HUES6 (cell line): ENCODE data around the gene ATXN2L.

Experiments used
- H3K27ac ChIP-seq: 2 replicates; pipeline ENCODE4 v1.7.0; 2013; ENCODE audit warnings: low read depth, mild to moderate bottlenecking, low read length, inconsistent platforms
- H3K27me3 ChIP-seq: 2 replicates; pipeline ENCODE4 v1.6.1; 2013; ENCODE audit warnings: low read length; ENCODE audit not compliant: control insufficient read depth, insufficient read depth
- H3K36me3 ChIP-seq: 2 replicates; pipeline ENCODE4 v1.6.1; 2013; ENCODE audit warnings: low read length; ENCODE audit not compliant: control insufficient read depth, insufficient read depth
- H3K4me1 ChIP-seq: 2 replicates; pipeline ENCODE4 v1.6.1; 2013; ENCODE audit warnings: low read length; ENCODE audit not compliant: control insufficient read depth, insufficient read depth
- H3K4me3 ChIP-seq: 2 replicates; pipeline ENCODE4 v1.5.1; 2013; ENCODE audit warnings: low read depth, low read length
- H3K9ac ChIP-seq: one replicate; pipeline ENCODE4 v1.6.1; 2013; ENCODE audit warnings: mild to moderate bottlenecking, low read length
- H3K9me3 ChIP-seq: 2 replicates; pipeline ENCODE4 v1.6.1; 2013; ENCODE audit warnings: low read depth, low read length; ENCODE audit not compliant: control insufficient read depth, insufficient read depth

The ATXN2L gene

GRCh38 chr16:28823873-28824716 lies 1.3 kb downstream of the ATXN2L start:
- H3K27me3 ChIP-seq: no peaks in the 10 kb centered on the region
- peak overlapping the region; percentile 100 for H3K9ac ChIP-seq
- peak overlapping the region; percentile 99 for H3K4me3 ChIP-seq
- H3K27ac ChIP-seq: peak overlapping the region; percentile 98
- H3K9me3 ChIP-seq: no peaks in the 10 kb centered on the region
- H3K36me3 ChIP-seq: peaks cover 53% of the 10 kb centered on the region
- peaks cover 8% of the 10 kb centered on the region; the same call in 1 of the 2 replicates for H3K4me1 ChIP-seq

GRCh38 chr16:28824717-28824973 lies 1.8 kb downstream of the ATXN2L start:
- peak overlapping the region; percentile 98 for H3K27ac ChIP-seq
- peaks cover 8% of the 10 kb centered on the region; the same call in 1 of the 2 replicates for H3K4me1 ChIP-seq
- peak overlapping the region; percentile 100 for H3K9ac ChIP-seq
- H3K27me3 ChIP-seq: no peaks in the 10 kb centered on the region
- peak overlapping the region; percentile 99 for H3K4me3 ChIP-seq
- peaks cover 57% of the 10 kb centered on the region for H3K36me3 ChIP-seq
- H3K9me3 ChIP-seq: no peaks in the 10 kb centered on the region

- H3K27ac ChIP-seq: no peak overlapping the region
- no peak overlapping the region; the same call in 1 of the 2 replicates for H3K4me3 ChIP-seq
- H3K27me3 ChIP-seq: no peaks in the 10 kb centered on the region
- peaks cover 5% of the 10 kb centered on the region; the same call in 1 of the 2 replicates for H3K4me1 ChIP-seq
- H3K9ac ChIP-seq: no peak overlapping the region
- H3K36me3 ChIP-seq: peaks cover 68% of the 10 kb centered on the region
- H3K9me3 ChIP-seq: no peaks in the 10 kb centered on the region
Measured at GRCh38 chr16:28826141-28826540, 3.3 kb downstream of the ATXN2L start.

GRCh38 chr16:28829747-28830146 lies 6.9 kb downstream of the ATXN2L start:
- Histone ChIP-seq H3K9me3 (no peaks in the 10 kb centered on the region), H3K27ac (no peak overlapping the region), H3K36me3 (peaks cover 100% of the 10 kb centered on the region), H3K9ac (no peak overlapping the region), H3K27me3 (no peaks in the 10 kb centered on the region), H3K4me3 (no peak overlapping the region), H3K4me1 (no peaks in the 10 kb centered on the region)

- Histone ChIP-seq H3K27ac (no peak overlapping the region), H3K36me3 (peaks cover 100% of the 10 kb centered on the region), H3K9me3 (no peaks in the 10 kb centered on the region), H3K9ac (no peak overlapping the region), H3K4me3 (no peak overlapping the region), H3K27me3 (no peaks in the 10 kb centered on the region), H3K4me1 (no peaks in the 10 kb centered on the region)
Measured at GRCh38 chr16:28830531-28830930, 7.7 kb downstream of the ATXN2L start.

GRCh38 chr16:28834349-28834748 lies 11.6 kb downstream of the ATXN2L start:
- Histone ChIP-seq H3K36me3 (peaks cover 95% of the 10 kb centered on the region), H3K4me3 (no peak overlapping the region), H3K9me3 (no peaks in the 10 kb centered on the region), H3K4me1 (no peaks in the 10 kb centered on the region), H3K9ac (no peak overlapping the region), H3K27ac (no peak overlapping the region), H3K27me3 (no peaks in the 10 kb centered on the region)

GRCh38 chr16:28834873-28835863 lies 12.4 kb downstream of the ATXN2L start:
- Histone ChIP-seq H3K4me3 (no peak overlapping the region), H3K27ac (no peak overlapping the region), H3K9me3 (no peaks in the 10 kb centered on the region), H3K36me3 (peaks cover 87% of the 10 kb centered on the region), H3K27me3 (no peaks in the 10 kb centered on the region), H3K4me1 (no peaks in the 10 kb centered on the region), H3K9ac (no peak overlapping the region)

GRCh38 chr16:28835864-28836760 lies 13.3 kb downstream of the ATXN2L start:
- H3K4me3 ChIP-seq: no peak overlapping the region
- H3K9ac ChIP-seq: no peak overlapping the region
- H3K9me3 ChIP-seq: no peaks in the 10 kb centered on the region
- H3K27me3 ChIP-seq: no peaks in the 10 kb centered on the region
- H3K4me1 ChIP-seq: no peaks in the 10 kb centered on the region
- H3K36me3 ChIP-seq: peaks cover 77% of the 10 kb centered on the region
- no peak overlapping the region for H3K27ac ChIP-seq

GRCh38 chr16:28836761-28837064 lies 13.9 kb downstream of the ATXN2L start:
- H3K27me3 ChIP-seq: no peaks in the 10 kb centered on the region
- H3K9me3 ChIP-seq: no peaks in the 10 kb centered on the region
- no peaks in the 10 kb centered on the region for H3K4me1 ChIP-seq
- H3K27ac ChIP-seq: no peak overlapping the region
- H3K36me3 ChIP-seq: peaks cover 71% of the 10 kb centered on the region
- no peak overlapping the region for H3K4me3 ChIP-seq
- H3K9ac ChIP-seq: no peak overlapping the region

- Histone ChIP-seq H3K36me3 (peaks cover 71% of the 10 kb centered on the region), H3K27ac (no peak overlapping the region)
Measured at GRCh38 chr16:28837672-28838557, 15.1 kb downstream of the ATXN2L start.

More at GRCh38 chr16:28837672-28838557, 15.1 kb downstream of the ATXN2L start:
- Histone ChIP-seq H3K4me1 (no peaks in the 10 kb centered on the region), H3K9me3 (no peaks in the 10 kb centered on the region), H3K9ac (no peak overlapping the region), H3K4me3 (no peak overlapping the region), H3K27me3 (no peaks in the 10 kb centered on the region)
